ENCODE data around the gene MLF2. TPM values are rescaled to one million over a fixed set of nuclear protein-coding genes. Genes with fewer than 3 reads are reported as not detected.
"Not testable (repeated sequence)": the region's sequence is repeated elsewhere in the genome, so short reads cannot be mapped to it uniquely, and the experiment has no call there.

MLF2 gene
- total RNA-seq, 1 donor from 2014 or later, result 108 TPM

GRCh38 chr12:6742834-6743233 lies 10.1 kb downstream of the MLF2 start:
- ATAC-seq (no peak), DNase-seq (no peak)
- intact Hi-C loops (cut with DNase I), result no loop called here
- Histone ChIP-seq H3K27ac (no peak overlapping the region), H3K27me3 (ENCODE audit: low read depth) (no peaks in the 10 kb centered on the region), H3K36me3 (peaks cover 18% of the 10 kb centered on the region), H3K4me1 (no peaks in the 10 kb centered on the region), H3K9me3 (no peaks in the 10 kb centered on the region), H3K4me3 (no peak overlapping the region)
- no peak for TF ChIP-seq CTCF (IDR thresholded peaks at IDR 0.05)

- DNase-seq; H3K4me3 ChIP-seq; H3K4me1 ChIP-seq; H3K27ac ChIP-seq; H3K27me3 ChIP-seq (ENCODE audit: low read depth); intact Hi-C loops (cut with DNase I); ATAC-seq; H3K9me3 ChIP-seq: not testable (repeated sequence)
- peaks cover 11% of the 10 kb centered on the region for H3K36me3 ChIP-seq
Measured at GRCh38 chr12:6742080-6742479, 10.9 kb downstream of the MLF2 start.

- no peaks in the 10 kb centered on the region for H3K27me3 ChIP-seq (ENCODE audit: low read depth)
- no peaks in the 10 kb centered on the region for H3K9me3 ChIP-seq
- no peak for TF ChIP-seq CTCF (IDR thresholded peaks at IDR 0.05)
- intact Hi-C loops (cut with DNase I), result loop anchor here (10.0 kb wide), 1 partner anchor 48 kb away; the partner anchor contains the start of gene CD4
- ATAC-seq (no peak), DNase-seq (no peak)
- H3K27ac ChIP-seq, result no peak overlapping the region
- H3K36me3 ChIP-seq, result peaks cover 20% of the 10 kb centered on the region
- no peak overlapping the region for H3K4me3 ChIP-seq
- peaks cover 6% of the 10 kb centered on the region for H3K4me1 ChIP-seq
Measured at GRCh38 chr12:6736754-6737153, 16.2 kb downstream of the MLF2 start.

GRCh38 chr12:6735448-6736191 lies 17.3 kb downstream of the MLF2 start:
- no peaks in the 10 kb centered on the region for H3K9me3 ChIP-seq
- ATAC-seq (peak; percentile 89 to 93), DNase-seq (peak; percentile 77)
- no peak overlapping the region for H3K4me3 ChIP-seq
- intact Hi-C loops (cut with DNase I), result loop anchor here (10.0 kb wide), 1 partner anchor 49 kb away; the partner anchor contains the start of gene CD4
- peak; percentile 75 for TF ChIP-seq CTCF (IDR thresholded peaks at IDR 0.05)
- peak overlapping the region; percentile 22 for H3K27ac ChIP-seq
- peaks cover 6% of the 10 kb centered on the region for H3K4me1 ChIP-seq
- peaks cover 31% of the 10 kb centered on the region for H3K36me3 ChIP-seq
- no peaks in the 10 kb centered on the region for H3K27me3 ChIP-seq (ENCODE audit: low read depth)

GRCh38 chr12:6734506-6735387 lies 18.2 kb downstream of the MLF2 start:
- Histone ChIP-seq H3K27ac (no peak overlapping the region), H3K4me1 (peaks cover 6% of the 10 kb centered on the region), H3K4me3 (no peak overlapping the region), H3K36me3 (peaks cover 40% of the 10 kb centered on the region), H3K27me3 (ENCODE audit: low read depth) (no peaks in the 10 kb centered on the region), H3K9me3 (no peaks in the 10 kb centered on the region)
- DNase-seq (no peak), ATAC-seq (no peak)
- no peak for TF ChIP-seq CTCF (IDR thresholded peaks at IDR 0.05)
- intact Hi-C loops (cut with DNase I), result loop anchor here (10.0 kb wide), 1 partner anchor 50 kb away; the partner anchor contains the start of gene CD4

Data from lower lobe of right lung (tissue), 2 donors.